ENCODE data around the gene ZFP36.

The ZFP36 gene

GRCh38 chr19:39379865-39380396 lies 26.7 kb upstream of the ZFP36 start:
- TF ChIP-seq GATA3 (IDR thresholded peaks at IDR 0.05; ENCODE audit: low read depth, low read length) (no peak), GATA2 (IDR thresholded peaks at IDR 0.05; ENCODE audit: low read depth, low read length) (no peak)

- TF ChIP-seq GATA3 (IDR thresholded peaks at IDR 0.05; ENCODE audit: low read depth, low read length) (no peak), GATA2 (IDR thresholded peaks at IDR 0.05; ENCODE audit: low read depth, low read length) (no peak)
These were observed 25.8 kb upstream of the ZFP36 start for GRCh38 chr19:39380521-39381502.

- no peak for TF ChIP-seq GATA2 (IDR thresholded peaks at IDR 0.05; ENCODE audit: low read depth, low read length)
- no peak for TF ChIP-seq GATA3 (IDR thresholded peaks at IDR 0.05; ENCODE audit: low read depth, low read length)
These were observed 24.6 kb upstream of the ZFP36 start for GRCh38 chr19:39381910-39382611.

- TF ChIP-seq GATA2 (IDR thresholded peaks at IDR 0.05; ENCODE audit: low read depth, low read length) (no peak), GATA3 (IDR thresholded peaks at IDR 0.05; ENCODE audit: low read depth, low read length) (no peak)
These were observed 23.4 kb upstream of the ZFP36 start for GRCh38 chr19:39382991-39383828.

- no peak for TF ChIP-seq GATA3 (IDR thresholded peaks at IDR 0.05; ENCODE audit: low read depth, low read length)
- TF ChIP-seq GATA2 (IDR thresholded peaks at IDR 0.05; ENCODE audit: low read depth, low read length): no peak
These were observed 21.6 kb upstream of the ZFP36 start for GRCh38 chr19:39384839-39385568.

GRCh38 chr19:39385629-39386411 lies 20.8 kb upstream of the ZFP36 start:
- no peak for TF ChIP-seq GATA3 (IDR thresholded peaks at IDR 0.05; ENCODE audit: low read depth, low read length)
- no peak for TF ChIP-seq GATA2 (IDR thresholded peaks at IDR 0.05; ENCODE audit: low read depth, low read length)

- TF ChIP-seq GATA3 (IDR thresholded peaks at IDR 0.05; ENCODE audit: low read depth, low read length) (no peak), GATA2 (IDR thresholded peaks at IDR 0.05; ENCODE audit: low read depth, low read length) (no peak)
These were observed 20.1 kb upstream of the ZFP36 start for GRCh38 chr19:39386557-39386956.

- no peak for TF ChIP-seq GATA2 (IDR thresholded peaks at IDR 0.05; ENCODE audit: low read depth, low read length)
- no peak for TF ChIP-seq GATA3 (IDR thresholded peaks at IDR 0.05; ENCODE audit: low read depth, low read length)
These were observed 18.0 kb upstream of the ZFP36 start for GRCh38 chr19:39388657-39389056.

GRCh38 chr19:39389631-39390414 lies 16.8 kb upstream of the ZFP36 start:
- no peak for TF ChIP-seq GATA2 (IDR thresholded peaks at IDR 0.05; ENCODE audit: low read depth, low read length)
- no peak for TF ChIP-seq GATA3 (IDR thresholded peaks at IDR 0.05; ENCODE audit: low read depth, low read length)

- no peak for TF ChIP-seq GATA2 (IDR thresholded peaks at IDR 0.05; ENCODE audit: low read depth, low read length)
- TF ChIP-seq GATA3 (IDR thresholded peaks at IDR 0.05; ENCODE audit: low read depth, low read length): no peak
These were observed 16.2 kb upstream of the ZFP36 start for GRCh38 chr19:39390451-39390750.

GRCh38 chr19:39390751-39391437 lies 15.8 kb upstream of the ZFP36 start, which contains the start of the genes MED29 and PAF1:
MED29 (plus strand) TSS chr19:39391378; CDS start chr19:39391423, 45 bp downstream.
PAF1 (minus strand) TSS chr19:39391106; CDS start chr19:39390864, 242 bp downstream.
- no peak for TF ChIP-seq GATA2 (IDR thresholded peaks at IDR 0.05; ENCODE audit: low read depth, low read length)
- TF ChIP-seq GATA3 (IDR thresholded peaks at IDR 0.05; ENCODE audit: low read depth, low read length): no peak

All from SH-SY5Y (cell line).